K562 (cell line): Measurements from ENCODE around the gene TRERF1. TPM values are rescaled to one million over a fixed set of nuclear protein-coding genes. Genes with fewer than 3 reads are reported as not detected.
A peak's percentile ranks its signal among the peaks of the same experiment; 100 is the strongest.

Experiments used
- ATAC-seq: fragments of 200-7000 bp; cut with Tn5 transposase; 3 replicates; pipeline ENCODE4 v1.9.1; 2020; ENCODE audit warnings: moderate library complexity
- BruUV-seq: library from RNA; stranded (reverse); fragments of 400-500 nt; replicated peaks from 2 replicates; lab custom pipeline; 2021; lab: Mats Ljungman, UMichigan
- CTCF ChIA-PET: fragments of 300-600 bp; formaldehyde crosslinking; extraction: SDS; loops from one replicate; lab custom pipeline; 2021; ENCODE audit warnings: low intra/inter-chr PET ratio; lab: Yijun Ruan, JAX
- POLR2A ChIA-PET: fragments of 300-600, 350-650 bp; sonication (Branson Sonifier 250); formaldehyde crosslinking; extraction: SDS; loops from one replicate; lab custom pipeline; 2021; ENCODE audit warnings: antibody characterized with exemption, inconsistent platforms; lab: Yijun Ruan, JAX
- DNase-seq, 4 experiments: peaks; one replicate each; pipeline versions ENCODE4 v3.0.0 to v3.0.0-alpha.2; 2011 to 2018; ENCODE audit warnings: low spot score in 3 of 4, mixed read lengths in 3 of 4; ENCODE audit errors: extremely low read depth in 1 of 4
- FAIRE-seq: peaks from 2 replicates; lab custom pipeline; 2011; peaks lifted over from hg19 to GRCh38; lab: Jason Lieb, UNC
- H2AFZ ChIP-seq: 2 replicates; pipeline ENCODE4 v1.6.0; 2011; ENCODE audit warnings: low read depth, low read length, control low read depth, inconsistent platforms
- H3K27ac ChIP-seq: fragments of 200-600 bp; 3 replicates; pipeline ENCODE4 v1.8.0; 2011; ENCODE audit warnings: low read depth, mild to moderate bottlenecking, control low read depth, inconsistent platforms, low read length, moderate library complexity, mixed read lengths; ENCODE audit errors: extremely low read depth
- H3K27me3 ChIP-seq, 2 experiments: fragments of 300-600 bp in 1 of 2; 2 replicates in 1 of 2; 3 replicates in 1 of 2; pipeline versions ENCODE4 v1.6.0 to v1.8.0; 2011; ENCODE audit warnings: inconsistent platforms in 2 of 2, low read length in 2 of 2, mild to moderate bottlenecking in 1 of 2, mixed read lengths in 1 of 2, moderate library complexity in 1 of 2; ENCODE audit not compliant: control insufficient read depth in 2 of 2, insufficient read depth in 2 of 2
- H3K36me3 ChIP-seq: fragments of 300-600 bp; 3 replicates; pipeline ENCODE4 v1.8.0; 2011; ENCODE audit warnings: mild to moderate bottlenecking, low read length, inconsistent platforms; ENCODE audit not compliant: control insufficient read depth, insufficient read depth
- H3K4me1 ChIP-seq, 2 experiments: fragments of 200-600 bp in 1 of 2; replicated peaks in 1 of 2; 2 replicates in 1 of 2; 3 replicates in 1 of 2; pipeline versions ENCODE4 v1.5.1 to v1.8.0; 2011; ENCODE audit warnings: inconsistent platforms in 2 of 2, low read length in 2 of 2, mild to moderate bottlenecking in 1 of 2, mixed read lengths in 1 of 2, moderate library complexity in 1 of 2; ENCODE audit not compliant: control insufficient read depth in 2 of 2, insufficient read depth in 2 of 2
- H3K4me2 ChIP-seq: 2 replicates; pipeline ENCODE4 v1.6.1; 2011; ENCODE audit warnings: low read length, control low read depth, inconsistent platforms, mixed read lengths; ENCODE audit not compliant: insufficient read depth
- H3K4me3 ChIP-seq: fragments of 200-600 bp; sonication (generic), shearing (Covaris generic); 2 replicates; pipeline ENCODE4 v1.5.1; 2016; ENCODE audit warnings: control low read depth, inconsistent platforms
- H3K79me2 ChIP-seq: fragments of 200-600 bp; 3 replicates; pipeline ENCODE4 v1.8.0; 2011; ENCODE audit warnings: low read length, inconsistent platforms; ENCODE audit not compliant: control insufficient read depth, insufficient read depth
- H3K9ac ChIP-seq, 2 experiments: 2 replicates each; pipeline versions ENCODE4 v1.6.0 to v1.6.1; 2011; ENCODE audit warnings: low read depth in 2 of 2, low read length in 2 of 2, control low read depth in 1 of 2, inconsistent platforms in 1 of 2, mild to moderate bottlenecking in 1 of 2, mixed read lengths in 1 of 2; ENCODE audit not compliant: insufficient read depth in 1 of 2
- H3K9me1 ChIP-seq: one replicate; pipeline ENCODE4 v1.6.0; 2011; ENCODE audit warnings: inconsistent platforms, mild to moderate bottlenecking, low read length, moderate library complexity; ENCODE audit not compliant: control insufficient read depth, insufficient read depth
- H3K9me3 ChIP-seq: replicated peaks from 2 replicates; pipeline ENCODE4 v1.5.1; 2011; ENCODE audit warnings: low read depth, low read length, inconsistent platforms; ENCODE audit not compliant: control insufficient read depth, insufficient read depth
- H4K20me1 ChIP-seq: replicated peaks from 2 replicates; pipeline ENCODE4 v1.6.1; 2011; ENCODE audit warnings: low read length, inconsistent platforms, mixed read lengths; ENCODE audit not compliant: control insufficient read depth, insufficient read depth
- KLF6 ChIP-seq: fragments of 250-450 bp; sonication (Bioruptor Pico); IDR thresholded peaks from 2 replicates; pipeline ENCODE4 v1.4.0; 2020; ENCODE audit warnings: mild to moderate bottlenecking, moderate library complexity, borderline replicate concordance
- MAFK ChIP-seq: IDR thresholded peaks from 2 replicates; pipeline ENCODE4 v1.6.1; 2011; ENCODE audit warnings: low read length, improper control_type of control experiment
- RFX7 ChIP-seq: fragments of 250-450 bp; sonication (Bioruptor Pico); IDR thresholded peaks from 2 replicates; pipeline ENCODE4 v1.5.1; 2021; ENCODE audit warnings: mild to moderate bottlenecking
- WGBS: fragments of 100-300 bp; shearing (Covaris generic); methylation state at CpG from one replicate; pipeline ENCODE4 v1.1.6; 2016; ENCODE audit warnings: low coverage, mixed read lengths; ENCODE audit not compliant: insufficient coverage; ENCODE audit errors: missing lambda C conversion rate; 5-methylcytosine and 5-hydroxymethylcytosine counted together
- in situ Hi-C: fragments of 300-500 bp; cut with MboI; formaldehyde crosslinking; loops from 4 replicates; pipeline ENCODE4 v1.15.0; 2018; ENCODE audit warnings: inconsistent platforms, mixed read lengths
- intact Hi-C: fragments of 100-400 bp; cut with micrococcal nuclease; formaldehyde crosslinking; loops from 2 replicates; pipeline ENCODE4 v1.14.2; 2022
- polyA plus RNA-seq, 8 experiments: library from polyadenylated mRNA; depleted of rRNA in 4 of 8; stranded (reverse) in 5 of 8; unstranded in 3 of 8; fragments of >200 nt; fragmentation: Nextera tagmentation in 2 of 8; fragmentation: Illumina TruSeq in 1 of 8; extraction: Ambion mirVana in 2 of 8; extraction: Trizol in 1 of 8; gene quantifications; 2 replicates each; pipeline versions ENCODE4 v1.2.1 to v1.2.3, GENCODE V29; 2011 to 2014; ENCODE audit warnings: inconsistent platforms in 1 of 8, missing spikeins in 1 of 8
- total RNA-seq, 7 experiments: library from RNA; depleted of rRNA in 6 of 7; stranded (reverse); fragments of >200 nt in 6 of 7; fragmentation: Illumina TruSeq in 2 of 7; extraction: Trizol in 2 of 7; gene quantifications; 2 replicates each; pipeline versions ENCODE4 v1.2.1 to v1.2.3, GENCODE V29; 2011 to 2021; ENCODE audit warnings: low replicate concordance in 1 of 7
- TF ChIP-seq, protein P1 (sequence below), 2 experiments: fragments of 450-650 bp in 1 of 2; sonication (generic) in 1 of 2; formaldehyde crosslinking in 1 of 2; IDR thresholded peaks; 2 replicates each; pipeline versions ENCODE4 v1.7.1 to v1.9.0; 2016 to 2022; ENCODE audit warnings: inconsistent platforms in 1 of 2, mild to moderate bottlenecking in 1 of 2, missing genetic modification reagents in 1 of 2
- TF ChIP-seq, protein P2 (sequence below): fragments of 150-350 bp; conservative IDR thresholded peaks from 2 replicates; pipeline ENCODE4 v1.6.1; 2014; ENCODE audit warnings: low read length

TRERF1 gene
- total and polyA plus RNA-seq, 9 of the 15 experiments (the other 6 are each of a cell fraction or from before 2014, with no cell fraction given): 0.04 to 0.20 (median 0.07) TPM; not detected in 3

DNA sequence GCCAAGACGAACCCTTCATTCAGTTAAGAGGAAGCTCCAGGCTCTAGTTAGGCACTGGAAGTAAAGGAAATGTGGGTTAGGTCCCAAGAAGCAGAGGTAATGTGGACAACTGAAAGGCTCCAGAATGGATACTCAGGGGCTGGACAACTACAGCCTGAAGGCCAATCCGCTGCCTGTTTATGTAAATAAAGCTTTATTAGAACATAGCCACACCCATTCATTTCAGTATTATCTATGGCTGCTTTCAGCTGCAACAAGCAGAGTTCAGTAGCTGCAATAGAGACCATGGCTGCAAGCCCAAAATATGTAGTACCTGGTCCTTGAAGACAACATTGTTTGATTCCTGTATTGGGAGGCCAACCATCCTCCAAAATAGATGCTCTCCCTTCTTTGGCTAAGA, 133.2 kb downstream of the TRERF1 start:
- H3K4me1 ChIP-seq: peaks cover 0 to 14% of the 10 kb centered on the region in 2 experiments; a peak in 3 of 5 replicates
- H3K27ac ChIP-seq: no peak overlapping the region
- no peak for DNase-seq
- in situ Hi-C loops: loop anchor here (25.0 kb wide), 1 partner anchor 219 kb away; no protein-coding TSS in a partner anchor
- H3K4me3 ChIP-seq: no peak overlapping the region
- no peak overlapping the region for H2AFZ ChIP-seq
- intact Hi-C loops: no loop called here
- H3K9ac ChIP-seq: no peak overlapping the region
- no peaks in the 10 kb centered on the region for H3K9me1 ChIP-seq
- no TSS peak for BruUV-seq
- no peaks in the 10 kb centered on the region for H3K9me3 ChIP-seq
- no peaks in the 10 kb centered on the region for H3K36me3 ChIP-seq
- 5% methylated on average over 2 of the region's 2 CpGs for WGBS
- ChIA-PET POLR2A (interaction anchor here (0.6 to 1.1 kb wide), 2 partner anchors 332 to 503 kb away, joined by 3 read pairs; no protein-coding TSS in a partner anchor), CTCF (interaction anchor here (0.7 kb wide), 1 partner anchor 538 kb away, joined by 3 read pairs; no protein-coding TSS in a partner anchor)
- no peaks in the 10 kb centered on the region for H3K79me2 ChIP-seq
- H4K20me1 ChIP-seq: no peaks in the 10 kb centered on the region
- FAIRE-seq: peak; percentile 57
- no peak overlapping the region for H3K4me2 ChIP-seq
- H3K27me3 ChIP-seq: peaks cover 6 to 18% of the 10 kb centered on the region in 2 experiments; a peak in 3 of 5 replicates
- peak; percentile 24; the same call in 1 of the 3 replicates for ATAC-seq
- TF ChIP-seq, protein P1, sequence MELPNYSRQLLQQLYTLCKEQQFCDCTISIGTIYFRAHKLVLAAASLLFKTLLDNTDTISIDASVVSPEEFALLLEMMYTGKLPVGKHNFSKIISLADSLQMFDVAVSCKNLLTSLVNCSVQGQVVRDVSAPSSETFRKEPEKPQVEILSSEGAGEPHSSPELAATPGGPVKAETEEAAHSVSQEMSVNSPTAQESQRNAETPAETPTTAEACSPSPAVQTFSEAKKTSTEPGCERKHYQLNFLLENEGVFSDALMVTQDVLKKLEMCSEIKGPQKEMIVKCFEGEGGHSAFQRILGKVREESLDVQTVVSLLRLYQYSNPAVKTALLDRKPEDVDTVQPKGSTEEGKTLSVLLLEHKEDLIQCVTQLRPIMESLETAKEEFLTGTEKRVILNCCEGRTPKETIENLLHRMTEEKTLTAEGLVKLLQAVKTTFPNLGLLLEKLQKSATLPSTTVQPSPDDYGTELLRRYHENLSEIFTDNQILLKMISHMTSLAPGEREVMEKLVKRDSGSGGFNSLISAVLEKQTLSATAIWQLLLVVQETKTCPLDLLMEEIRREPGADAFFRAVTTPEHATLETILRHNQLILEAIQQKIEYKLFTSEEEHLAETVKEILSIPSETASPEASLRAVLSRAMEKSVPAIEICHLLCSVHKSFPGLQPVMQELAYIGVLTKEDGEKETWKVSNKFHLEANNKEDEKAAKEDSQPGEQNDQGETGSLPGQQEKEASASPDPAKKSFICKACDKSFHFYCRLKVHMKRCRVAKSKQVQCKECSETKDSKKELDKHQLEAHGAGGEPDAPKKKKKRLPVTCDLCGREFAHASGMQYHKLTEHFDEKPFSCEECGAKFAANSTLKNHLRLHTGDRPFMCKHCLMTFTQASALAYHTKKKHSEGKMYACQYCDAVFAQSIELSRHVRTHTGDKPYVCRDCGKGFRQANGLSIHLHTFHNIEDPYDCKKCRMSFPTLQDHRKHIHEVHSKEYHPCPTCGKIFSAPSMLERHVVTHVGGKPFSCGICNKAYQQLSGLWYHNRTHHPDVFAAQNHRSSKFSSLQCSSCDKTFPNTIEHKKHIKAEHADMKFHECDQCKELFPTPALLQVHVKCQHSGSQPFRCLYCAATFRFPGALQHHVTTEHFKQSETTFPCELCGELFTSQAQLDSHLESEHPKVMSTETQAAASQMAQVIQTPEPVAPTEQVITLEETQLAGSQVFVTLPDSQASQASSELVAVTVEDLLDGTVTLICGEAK (IDR thresholded peaks at IDR 0.05): peak; percentile 97
- TF ChIP-seq, protein P1 (CRISPR knock-in tag; IDR thresholded peaks at IDR 0.05): peak; percentile 96
- TF ChIP-seq KLF6 (CRISPR knock-in tag) (no peak), MAFK (no peak), RFX7 (CRISPR knock-in tag) (no peak)
- TF ChIP-seq, protein P2, sequence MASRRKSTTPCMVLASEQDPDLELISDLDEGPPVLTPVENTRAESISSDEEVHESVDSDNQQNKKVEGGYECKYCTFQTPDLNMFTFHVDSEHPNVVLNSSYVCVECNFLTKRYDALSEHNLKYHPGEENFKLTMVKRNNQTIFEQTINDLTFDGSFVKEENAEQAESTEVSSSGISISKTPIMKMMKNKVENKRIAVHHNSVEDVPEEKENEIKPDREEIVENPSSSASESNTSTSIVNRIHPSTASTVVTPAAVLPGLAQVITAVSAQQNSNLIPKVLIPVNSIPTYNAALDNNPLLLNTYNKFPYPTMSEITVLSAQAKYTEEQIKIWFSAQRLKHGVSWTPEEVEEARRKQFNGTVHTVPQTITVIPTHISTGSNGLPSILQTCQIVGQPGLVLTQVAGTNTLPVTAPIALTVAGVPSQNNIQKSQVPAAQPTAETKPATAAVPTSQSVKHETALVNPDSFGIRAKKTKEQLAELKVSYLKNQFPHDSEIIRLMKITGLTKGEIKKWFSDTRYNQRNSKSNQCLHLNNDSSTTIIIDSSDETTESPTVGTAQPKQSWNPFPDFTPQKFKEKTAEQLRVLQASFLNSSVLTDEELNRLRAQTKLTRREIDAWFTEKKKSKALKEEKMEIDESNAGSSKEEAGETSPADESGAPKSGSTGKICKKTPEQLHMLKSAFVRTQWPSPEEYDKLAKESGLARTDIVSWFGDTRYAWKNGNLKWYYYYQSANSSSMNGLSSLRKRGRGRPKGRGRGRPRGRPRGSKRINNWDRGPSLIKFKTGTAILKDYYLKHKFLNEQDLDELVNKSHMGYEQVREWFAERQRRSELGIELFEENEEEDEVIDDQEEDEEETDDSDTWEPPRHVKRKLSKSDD: no peak
